Lower leg skin (tissue), 3 donors: ENCODE results near the gene TMTC1.

ENCODE experiments used
- CTCF ChIP-seq, 3 donors: fragments of 450-650 bp; IDR thresholded peaks; one replicate each; pipeline ENCODE4 v1.5.1; 2016; ENCODE audit warnings: antibody characterized with exemption in 3 of 3, mild to moderate bottlenecking in 3 of 3, moderate library complexity in 2 of 3
- POLR2A ChIP-seq, 2 donors: fragments of 450-650 bp; IDR thresholded peaks; one replicate each; pipeline ENCODE4 v1.6.1; 2016 to 2017; ENCODE audit warnings: antibody characterized with exemption in 2 of 2, mild to moderate bottlenecking in 1 of 2, moderate library complexity in 1 of 2

- TF ChIP-seq CTCF (IDR thresholded peaks at IDR 0.05) (no peak), POLR2A (IDR thresholded peaks at IDR 0.05) (no peak)
Observed at GRCh38 chr12:29556363-29556762, 227.4 kb downstream of the TMTC1 start.
